ENCODE data around the gene CBX2.

CBX2 gene

GRCh38 chr17:79808763-79809529, 31.0 kb downstream of the CBX2 start:
- H3K36me3 ChIP-seq (replicated peaks), result no peaks in the 10 kb centered on the region
- in situ Hi-C loops (cut with MboI; ENCODE audit: low sequenced_read_pairs), result no loop called here
- no peak for DNase-seq (ENCODE audit: low spot score in 2 of 2)
- peaks cover 28% of the 10 kb centered on the region for H3K4me1 ChIP-seq
- no peaks in the 10 kb centered on the region for H3K27me3 ChIP-seq (ENCODE audit: low read depth)
- H3K9me3 ChIP-seq, result no peaks in the 10 kb centered on the region
- H3K4me3 ChIP-seq, result no peak overlapping the region

DNA sequence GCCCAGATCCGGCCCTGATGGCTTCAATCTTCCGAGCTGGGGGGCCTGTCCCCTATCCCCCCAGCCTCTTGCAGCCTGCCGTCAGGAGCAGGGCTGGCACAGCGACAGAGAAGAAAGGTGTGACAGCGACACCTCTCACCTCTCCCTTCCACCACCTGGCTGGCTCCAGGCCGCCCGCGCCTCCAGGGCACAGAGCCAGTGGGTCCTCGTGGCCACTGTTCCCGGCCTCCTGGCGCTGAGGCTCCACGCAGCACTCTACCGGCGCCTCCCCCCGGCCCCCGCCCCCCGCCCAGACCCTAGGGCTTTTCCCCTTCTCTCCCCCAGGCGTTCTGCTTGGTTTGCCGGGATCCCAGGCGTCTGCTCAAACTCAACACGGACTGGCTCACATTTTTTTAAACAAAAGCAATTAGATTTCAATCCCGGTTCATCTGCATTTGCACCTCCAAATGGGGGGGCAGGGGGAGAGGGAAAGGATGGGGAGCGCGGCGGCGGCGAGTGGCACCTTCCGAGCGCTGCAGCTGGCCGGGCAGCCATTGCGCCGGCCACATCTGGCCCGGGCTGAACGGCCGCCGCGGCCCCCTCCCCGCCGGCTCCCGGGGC, 31.7 kb downstream of the CBX2 start:
- H3K9me3 ChIP-seq, result no peaks in the 10 kb centered on the region
- H3K27me3 ChIP-seq (ENCODE audit: low read depth), result no peaks in the 10 kb centered on the region
- peaks cover 21% of the 10 kb centered on the region for H3K4me1 ChIP-seq
- peak in 1 of 2 experiments; percentile 19 for DNase-seq (ENCODE audit: low spot score in 2 of 2)
- in situ Hi-C loops (cut with MboI; ENCODE audit: low sequenced_read_pairs), result no loop called here
- H3K36me3 ChIP-seq (replicated peaks), result no peaks in the 10 kb centered on the region
- peak overlapping the region; percentile 24 for H3K4me3 ChIP-seq

- DNase-seq (ENCODE audit: low spot score in 2 of 2), result peak; percentile 90 to 93
- no peaks in the 10 kb centered on the region for H3K27me3 ChIP-seq (ENCODE audit: low read depth)
- H3K36me3 ChIP-seq (replicated peaks), result no peaks in the 10 kb centered on the region
- in situ Hi-C loops (cut with MboI; ENCODE audit: low sequenced_read_pairs), result no loop called here
- no peaks in the 10 kb centered on the region for H3K9me3 ChIP-seq
- peaks cover 20% of the 10 kb centered on the region for H3K4me1 ChIP-seq
- H3K4me3 ChIP-seq, result peak overlapping the region; percentile 35
Observed at GRCh38 chr17:79810130-79811010, 32.4 kb downstream of the CBX2 start.

GRCh38 chr17:79811011-79811867, 33.3 kb downstream of the CBX2 start:
- Histone ChIP-seq H3K9me3 (no peaks in the 10 kb centered on the region), H3K27me3 (ENCODE audit: low read depth) (no peaks in the 10 kb centered on the region), H3K4me3 (peak overlapping the region; percentile 35), H3K4me1 (peaks cover 20% of the 10 kb centered on the region), H3K36me3 (replicated peaks) (no peaks in the 10 kb centered on the region)
- in situ Hi-C loops (cut with MboI; ENCODE audit: low sequenced_read_pairs), result no loop called here
- peak; percentile 53 to 78 for DNase-seq (ENCODE audit: low spot score in 2 of 2)

- Histone ChIP-seq H3K9me3 (no peaks in the 10 kb centered on the region), H3K4me3 (peak overlapping the region; percentile 35), H3K36me3 (replicated peaks) (no peaks in the 10 kb centered on the region), H3K4me1 (peaks cover 20% of the 10 kb centered on the region), H3K27me3 (ENCODE audit: low read depth) (no peaks in the 10 kb centered on the region)
- in situ Hi-C loops (cut with MboI; ENCODE audit: low sequenced_read_pairs), result no loop called here
- DNase-seq (ENCODE audit: low spot score in 2 of 2), result no peak
Observed at GRCh38 chr17:79811868-79812352, 34.0 kb downstream of the CBX2 start.

GRCh38 chr17:79812353-79813258, 34.7 kb downstream of the CBX2 start:
- Histone ChIP-seq H3K4me1 (peaks cover 20% of the 10 kb centered on the region), H3K9me3 (no peaks in the 10 kb centered on the region), H3K4me3 (no peak overlapping the region), H3K27me3 (ENCODE audit: low read depth) (no peaks in the 10 kb centered on the region), H3K36me3 (replicated peaks) (no peaks in the 10 kb centered on the region)
- peak in 1 of 2 experiments; percentile 16 for DNase-seq (ENCODE audit: low spot score in 2 of 2)
- in situ Hi-C loops (cut with MboI; ENCODE audit: low sequenced_read_pairs), result no loop called here

DNA sequence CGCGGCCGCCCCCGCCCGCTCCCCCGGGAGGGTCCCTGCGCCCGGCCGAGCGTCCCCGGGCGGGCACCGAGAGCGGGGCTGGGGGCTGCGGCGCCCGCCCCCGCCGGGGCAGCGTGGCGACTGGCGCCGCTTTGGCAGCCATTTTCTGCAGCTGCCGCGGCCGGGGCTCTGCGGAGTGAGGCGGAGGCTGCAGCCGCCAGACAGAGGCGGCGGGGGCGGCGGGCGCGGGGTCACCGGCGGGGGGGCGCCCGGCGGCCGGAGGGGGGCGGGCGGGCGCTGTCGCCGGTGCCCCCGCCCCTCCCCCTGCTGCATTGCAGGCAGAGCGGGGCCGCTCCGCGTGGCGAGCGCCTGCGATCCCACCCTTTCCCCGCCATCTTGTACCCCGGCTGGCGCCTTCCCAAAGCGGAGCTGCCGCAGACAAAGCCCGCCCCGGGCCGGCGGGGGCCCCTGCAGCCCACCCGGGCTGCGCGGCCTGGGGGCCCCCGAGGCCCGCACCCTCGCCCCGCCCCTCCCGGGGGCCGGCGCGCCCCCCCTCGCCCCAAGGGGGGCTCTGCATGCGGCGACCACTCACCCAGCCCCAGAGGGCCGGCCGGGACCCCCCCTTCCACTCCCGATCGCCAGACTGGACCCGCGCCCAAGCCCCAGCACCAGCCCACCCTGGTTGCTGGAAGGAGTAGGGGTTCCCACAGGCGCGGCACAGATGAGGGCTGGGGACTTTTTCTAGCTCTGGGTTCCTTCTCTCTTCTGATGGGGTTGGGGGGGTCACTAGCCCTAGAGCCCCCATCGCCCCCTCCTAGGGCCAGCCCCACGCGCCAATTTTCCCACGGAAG, 35.6 kb downstream of the CBX2 start:
- Histone ChIP-seq H3K27me3 (ENCODE audit: low read depth) (no peaks in the 10 kb centered on the region), H3K9me3 (no peaks in the 10 kb centered on the region), H3K4me1 (peaks cover 20% of the 10 kb centered on the region), H3K36me3 (replicated peaks) (no peaks in the 10 kb centered on the region), H3K4me3 (no peak overlapping the region)
- in situ Hi-C loops (cut with MboI; ENCODE audit: low sequenced_read_pairs), result no loop called here
- peak in 1 of 2 experiments; percentile 64 for DNase-seq (ENCODE audit: low spot score in 2 of 2)

DNA sequence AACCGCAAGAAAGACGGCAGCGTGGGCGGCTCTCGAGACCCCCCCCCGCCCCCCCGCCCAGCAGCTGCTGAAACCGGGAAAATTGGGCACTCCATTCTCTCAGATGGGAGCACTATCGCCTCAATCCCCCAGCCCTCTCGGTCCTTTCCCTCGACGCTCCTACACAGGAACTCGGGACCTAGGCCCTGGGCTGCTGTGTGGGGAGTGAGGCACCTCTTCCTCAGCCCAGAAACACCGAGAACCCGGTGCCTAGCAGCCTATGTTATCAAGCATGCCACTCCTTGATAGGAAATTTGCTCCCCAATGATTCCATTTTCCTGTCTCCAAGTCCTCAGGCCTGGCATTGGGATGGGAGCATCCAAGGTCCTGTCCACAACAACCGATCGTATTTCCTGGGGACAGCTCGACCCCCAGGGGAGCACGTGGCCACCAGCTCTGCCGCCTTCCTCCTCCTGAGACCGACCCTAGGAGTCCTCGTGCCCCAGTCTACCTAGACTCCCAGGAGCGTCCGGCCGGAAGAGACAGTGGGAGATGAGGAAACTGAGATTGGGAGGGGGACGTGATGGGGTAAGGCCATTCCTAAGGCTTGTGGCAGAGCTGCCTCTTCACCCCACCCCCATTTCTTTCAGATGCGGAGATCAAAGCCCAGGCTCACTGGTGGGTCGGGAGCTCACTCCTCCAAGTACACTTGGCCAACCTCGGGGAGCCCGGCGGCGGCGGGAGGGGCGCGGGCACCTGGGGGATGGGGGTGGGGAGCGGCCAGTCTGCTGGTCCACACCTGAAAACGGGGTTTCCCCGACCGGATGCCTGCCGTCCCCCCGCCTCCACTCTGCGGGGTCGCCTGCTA, 36.4 kb downstream of the CBX2 start:
- no peak for DNase-seq (ENCODE audit: low spot score in 2 of 2)
- H3K4me3 ChIP-seq, result no peak overlapping the region
- in situ Hi-C loops (cut with MboI; ENCODE audit: low sequenced_read_pairs), result no loop called here
- peaks cover 16% of the 10 kb centered on the region for H3K4me1 ChIP-seq
- H3K27me3 ChIP-seq (ENCODE audit: low read depth), result no peaks in the 10 kb centered on the region
- H3K9me3 ChIP-seq, result no peaks in the 10 kb centered on the region
- no peaks in the 10 kb centered on the region for H3K36me3 ChIP-seq (replicated peaks)

GRCh38 chr17:79814974-79815835, 37.3 kb downstream of the CBX2 start:
- no peaks in the 10 kb centered on the region for H3K27me3 ChIP-seq (ENCODE audit: low read depth)
- DNase-seq (ENCODE audit: low spot score in 2 of 2), result no peak
- in situ Hi-C loops (cut with MboI; ENCODE audit: low sequenced_read_pairs), result no loop called here
- H3K4me1 ChIP-seq, result peaks cover 15% of the 10 kb centered on the region
- no peaks in the 10 kb centered on the region for H3K36me3 ChIP-seq (replicated peaks)
- H3K9me3 ChIP-seq, result no peaks in the 10 kb centered on the region
- no peak overlapping the region for H3K4me3 ChIP-seq

GRCh38 chr17:79815836-79816461, 38.0 kb downstream of the CBX2 start:
- Histone ChIP-seq H3K9me3 (no peaks in the 10 kb centered on the region), H3K36me3 (replicated peaks) (no peaks in the 10 kb centered on the region), H3K4me1 (peaks cover 12% of the 10 kb centered on the region), H3K4me3 (no peak overlapping the region), H3K27me3 (ENCODE audit: low read depth) (no peaks in the 10 kb centered on the region)
- no peak for DNase-seq (ENCODE audit: low spot score in 2 of 2)
- in situ Hi-C loops (cut with MboI; ENCODE audit: low sequenced_read_pairs), result no loop called here

Measured in HAP-1 (cell line).